ENCODE results near the gene PDE4B. TPM values are rescaled to one million over a fixed set of nuclear protein-coding genes. Genes with fewer than 3 reads are reported as not detected.

PDE4B gene
- total and polyA plus RNA-seq, 12 donors, result 2.0 to 63.2 (median 15.3) TPM

- Histone ChIP-seq H3K36me3 (no peaks in the 10 kb centered on the region), H3K9me3 (no peaks in the 10 kb centered on the region), H3K27me3 (peaks cover 0 to 4% (median 0%) of the 10 kb centered on the region in 7 donors), H3K4me1 (no peaks in the 10 kb centered on the region), H3K27ac (no peak overlapping the region), H3K4me3 (no peak overlapping the region)
- ATAC-seq, result no peak
- 41% methylated on average over 3 of the region's 3 CpGs for WGBS, 2 donors
- TF ChIP-seq, protein P1, sequence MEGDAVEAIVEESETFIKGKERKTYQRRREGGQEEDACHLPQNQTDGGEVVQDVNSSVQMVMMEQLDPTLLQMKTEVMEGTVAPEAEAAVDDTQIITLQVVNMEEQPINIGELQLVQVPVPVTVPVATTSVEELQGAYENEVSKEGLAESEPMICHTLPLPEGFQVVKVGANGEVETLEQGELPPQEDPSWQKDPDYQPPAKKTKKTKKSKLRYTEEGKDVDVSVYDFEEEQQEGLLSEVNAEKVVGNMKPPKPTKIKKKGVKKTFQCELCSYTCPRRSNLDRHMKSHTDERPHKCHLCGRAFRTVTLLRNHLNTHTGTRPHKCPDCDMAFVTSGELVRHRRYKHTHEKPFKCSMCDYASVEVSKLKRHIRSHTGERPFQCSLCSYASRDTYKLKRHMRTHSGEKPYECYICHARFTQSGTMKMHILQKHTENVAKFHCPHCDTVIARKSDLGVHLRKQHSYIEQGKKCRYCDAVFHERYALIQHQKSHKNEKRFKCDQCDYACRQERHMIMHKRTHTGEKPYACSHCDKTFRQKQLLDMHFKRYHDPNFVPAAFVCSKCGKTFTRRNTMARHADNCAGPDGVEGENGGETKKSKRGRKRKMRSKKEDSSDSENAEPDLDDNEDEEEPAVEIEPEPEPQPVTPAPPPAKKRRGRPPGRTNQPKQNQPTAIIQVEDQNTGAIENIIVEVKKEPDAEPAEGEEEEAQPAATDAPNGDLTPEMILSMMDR (IDR thresholded peaks at IDR 0.05), result no peak
- no peak for DNase-seq
- intact Hi-C loops (cut with DNase I), result no loop called here
Observed at GRCh38 chr1:66083003-66083402, 290.3 kb downstream of the PDE4B start.

GRCh38 chr1:66084442-66084841 lies 291.7 kb downstream of the PDE4B start:
- ATAC-seq, result no peak
- Histone ChIP-seq H3K27ac (no peak overlapping the region), H3K36me3 (no peaks in the 10 kb centered on the region), H3K27me3 (no peaks in the 10 kb centered on the region), H3K9me3 (no peaks in the 10 kb centered on the region), H3K4me3 (no peak overlapping the region), H3K4me1 (no peaks in the 10 kb centered on the region)
- TF ChIP-seq, protein P1 (IDR thresholded peaks at IDR 0.05), result no peak
- no peak for DNase-seq
- intact Hi-C loops (cut with DNase I), result no loop called here

GRCh38 chr1:66085600-66085999 lies 292.9 kb downstream of the PDE4B start:
- TF ChIP-seq, protein P1 (IDR thresholded peaks at IDR 0.05), result no peak

DNA sequence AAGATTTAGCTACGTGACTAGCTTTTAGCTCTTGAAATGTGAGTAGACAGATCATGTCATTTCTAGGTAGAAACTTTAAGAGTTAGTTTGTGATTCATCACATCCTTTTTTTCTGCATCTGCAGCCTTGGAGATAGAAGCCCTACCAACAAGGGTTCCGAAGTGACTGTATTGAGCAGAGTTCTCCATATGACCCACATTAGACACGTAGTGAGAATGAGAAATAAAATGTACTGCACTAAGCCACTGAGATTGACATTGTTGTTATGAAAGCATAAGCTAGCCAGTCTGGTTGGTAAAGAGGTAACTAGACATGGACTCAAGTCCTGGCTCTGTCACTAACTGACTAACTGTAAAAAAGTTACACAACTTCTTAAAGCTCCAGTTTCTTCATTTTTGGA lies 296.1 kb downstream of the PDE4B start:
- DNase-seq (no peak), ATAC-seq (no peak)
- WGBS, 2 donors, result 68 to 70% methylated on average over 3 of the region's 3 CpGs
- Histone ChIP-seq H3K36me3 (no peaks in the 10 kb centered on the region), H3K27ac (no peak overlapping the region), H3K27me3 (no peaks in the 10 kb centered on the region), H3K4me3 (no peak overlapping the region), H3K9me3 (no peaks in the 10 kb centered on the region), H3K4me1 (no peaks in the 10 kb centered on the region)
- TF ChIP-seq, protein P1 (IDR thresholded peaks at IDR 0.05), result no peak
- intact Hi-C loops (cut with DNase I), result no loop called here

More at GRCh38 chr1:66085600-66085999, 292.9 kb downstream of the PDE4B start:
- WGBS, 2 donors, result 68 to 70% methylated on average over 4 of the region's 4 CpGs
- Histone ChIP-seq H3K4me1 (no peaks in the 10 kb centered on the region), H3K27me3 (no peaks in the 10 kb centered on the region), H3K4me3 (no peak overlapping the region), H3K9me3 (no peaks in the 10 kb centered on the region), H3K27ac (no peak overlapping the region), H3K36me3 (no peaks in the 10 kb centered on the region)
- intact Hi-C loops (cut with DNase I), result no loop called here
- DNase-seq (no peak), ATAC-seq (no peak)
